ENCODE results near the gene VN1R5. TPM values are rescaled to one million over a fixed set of nuclear protein-coding genes. Genes with fewer than 3 reads are reported as not detected.
A peak's percentile ranks its signal among the peaks of the same experiment; 100 is the strongest.

The VN1R5 gene
- total and polyA plus RNA-seq, 2 of the 4 experiments (the other 2 are of a cell fraction): not detected

DNA sequence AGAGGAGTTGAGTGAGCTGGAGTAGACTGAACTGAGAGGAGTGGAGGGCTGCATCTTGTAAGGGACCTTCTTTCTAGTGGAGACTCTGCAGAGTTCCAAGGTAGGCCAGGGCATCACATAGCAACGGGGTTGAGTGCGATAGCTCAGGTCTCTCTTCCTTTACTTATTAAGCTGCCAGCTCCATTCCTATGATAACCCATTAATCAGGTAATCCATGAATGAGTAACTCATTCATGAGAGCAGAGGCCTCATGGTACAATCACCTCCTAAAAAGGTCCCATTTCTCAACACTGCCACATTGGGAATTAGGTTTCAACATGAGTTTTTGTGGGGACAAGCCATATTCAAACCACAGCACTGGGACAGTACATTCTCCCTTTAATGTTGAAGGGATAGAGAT is 21.3 kb downstream of the VN1R5 start:
- Histone ChIP-seq H2BK5ac (ENCODE audit: low read depth, low read length, poor library complexity, severe bottlenecking) (peak overlapping the region; percentile 58), H3K18ac (ENCODE audit: low read depth, low read length) (no peak overlapping the region), H2AK5ac (ENCODE audit: low read depth, low read length) (no peak overlapping the region), H2BK15ac (ENCODE audit: low read depth, low read length) (no peak overlapping the region), H3K23ac (ENCODE audit: low read depth, low read length) (no peak overlapping the region), H3K56ac (ENCODE audit: extremely low read depth, insufficient read depth, low read length) (no peak overlapping the region), H4K91ac (ENCODE audit: insufficient read depth, low read depth, low read length) (no peak overlapping the region), H3K9me3 (ENCODE audit: control insufficient read depth, insufficient read depth, low read length) (no peaks in the 10 kb centered on the region), H2BK20ac (ENCODE audit: low read depth, low read length) (no peak overlapping the region), H3K79me1 (ENCODE audit: low read depth in 1 of 2, low read length in 2 of 2) (no peaks in the 10 kb centered on the region), H3K36me3 (ENCODE audit: control insufficient read depth, insufficient read depth, low read length) (no peaks in the 10 kb centered on the region), H4K20me1 (ENCODE audit: insufficient read depth, low read length) (no peaks in the 10 kb centered on the region), H3K27me3 (ENCODE audit: control insufficient read depth, insufficient read depth, low read length) (no peaks in the 10 kb centered on the region), H3K27ac (ENCODE audit: insufficient read depth, low read length) (no peak overlapping the region), H4K8ac (ENCODE audit: low read depth in 2 of 2, low read length in 2 of 2) (no peak overlapping the region), H3K4me3 (ENCODE audit: insufficient read depth, low read depth, low read length) (no peak overlapping the region), H3K14ac (replicated peaks; ENCODE audit: low read depth, low read length) (no peak overlapping the region), H4K5ac (ENCODE audit: low read depth, low read length) (no peak overlapping the region), H3K4me1 (ENCODE audit: control insufficient read depth, insufficient read depth, low read length) (no peaks in the 10 kb centered on the region), H3K4me2 (ENCODE audit: low read depth, low read length) (no peak overlapping the region), H3K9me1 (ENCODE audit: insufficient read depth, low read length) (no peaks in the 10 kb centered on the region), H2BK120ac (ENCODE audit: low read depth, low read length) (no peak overlapping the region), H3K9ac (ENCODE audit: low read depth, low read length) (no peak overlapping the region), H3K4ac (ENCODE audit: low read depth, low read length) (no peak overlapping the region), H2AK9ac (replicated peaks; ENCODE audit: low read depth, low read length, poor library complexity) (no peak overlapping the region), H2AFZ (replicated peaks; ENCODE audit: low read length, poor library complexity) (no peak overlapping the region)
- WGBS, 2 experiments (ENCODE audit: extremely low coverage in 2 of 2, insufficient read length in 1 of 2): 83% methylated on average over 2 of the region's 2 CpGs; no CpG with 5 or more reads in 1 of the 2 experiments
- no TSS peak for BruUV-seq (replicated peaks)
- DNase-seq (no peak), ATAC-seq (ENCODE audit: low read depth) (no peak)
- dilution Hi-C loops (cut with HindIII; ENCODE audit: low sequenced_read_pairs, unreplicated experiment): no loop called here
- in situ Hi-C loops (cut with MboI; ENCODE audit: low sequenced_read_pairs): no loop called here
- ChIA-PET CTCF (no interaction called here), POLR2A (ENCODE audit: unreplicated experiment) (no interaction called here)
- intact Hi-C loops (cut with micrococcal nuclease): no loop called here
- TF ChIP-seq FOS (IDR thresholded peaks at IDR 0.05; ENCODE audit: low read depth, low read length) (no peak), CEBPB (IDR thresholded peaks at IDR 0.05; ENCODE audit: low read depth, low read length) (no peak), BHLHE40 (IDR thresholded peaks at IDR 0.05; ENCODE audit: low read depth, low read length) (no peak), MAFK (IDR thresholded peaks at IDR 0.05; ENCODE audit: low read depth, low read length) (no peak), MAZ (IDR thresholded peaks at IDR 0.05; ENCODE audit: borderline replicate concordance, low read depth, low read length) (no peak), CHD1 (IDR thresholded peaks at IDR 0.05; ENCODE audit: low read depth, low read length) (no peak), RFX5 (IDR thresholded peaks at IDR 0.05; ENCODE audit: low read depth, low read length) (no peak), NFE2L2 (IDR thresholded peaks at IDR 0.05; ENCODE audit: low read depth, low read length) (no peak), MXI1 (IDR thresholded peaks at IDR 0.05; ENCODE audit: borderline replicate concordance, low read depth, low read length) (no peak), SMC3 (IDR thresholded peaks at IDR 0.05; ENCODE audit: low read depth, low read length) (no peak), RAD21 (IDR thresholded peaks at IDR 0.05; ENCODE audit: low read length) (no peak), RCOR1 (IDR thresholded peaks at IDR 0.05; ENCODE audit: insufficient replicate concordance, low read length) (no peak), POLR2A (IDR thresholded peaks at IDR 0.05; ENCODE audit: low read depth, low read length) (no peak)
- TF ChIP-seq, protein P1, sequence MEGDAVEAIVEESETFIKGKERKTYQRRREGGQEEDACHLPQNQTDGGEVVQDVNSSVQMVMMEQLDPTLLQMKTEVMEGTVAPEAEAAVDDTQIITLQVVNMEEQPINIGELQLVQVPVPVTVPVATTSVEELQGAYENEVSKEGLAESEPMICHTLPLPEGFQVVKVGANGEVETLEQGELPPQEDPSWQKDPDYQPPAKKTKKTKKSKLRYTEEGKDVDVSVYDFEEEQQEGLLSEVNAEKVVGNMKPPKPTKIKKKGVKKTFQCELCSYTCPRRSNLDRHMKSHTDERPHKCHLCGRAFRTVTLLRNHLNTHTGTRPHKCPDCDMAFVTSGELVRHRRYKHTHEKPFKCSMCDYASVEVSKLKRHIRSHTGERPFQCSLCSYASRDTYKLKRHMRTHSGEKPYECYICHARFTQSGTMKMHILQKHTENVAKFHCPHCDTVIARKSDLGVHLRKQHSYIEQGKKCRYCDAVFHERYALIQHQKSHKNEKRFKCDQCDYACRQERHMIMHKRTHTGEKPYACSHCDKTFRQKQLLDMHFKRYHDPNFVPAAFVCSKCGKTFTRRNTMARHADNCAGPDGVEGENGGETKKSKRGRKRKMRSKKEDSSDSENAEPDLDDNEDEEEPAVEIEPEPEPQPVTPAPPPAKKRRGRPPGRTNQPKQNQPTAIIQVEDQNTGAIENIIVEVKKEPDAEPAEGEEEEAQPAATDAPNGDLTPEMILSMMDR (conservative IDR thresholded peaks at IDR 0.05; ENCODE audit: low read depth, low read length): no peak
- TF ChIP-seq, protein P2, sequence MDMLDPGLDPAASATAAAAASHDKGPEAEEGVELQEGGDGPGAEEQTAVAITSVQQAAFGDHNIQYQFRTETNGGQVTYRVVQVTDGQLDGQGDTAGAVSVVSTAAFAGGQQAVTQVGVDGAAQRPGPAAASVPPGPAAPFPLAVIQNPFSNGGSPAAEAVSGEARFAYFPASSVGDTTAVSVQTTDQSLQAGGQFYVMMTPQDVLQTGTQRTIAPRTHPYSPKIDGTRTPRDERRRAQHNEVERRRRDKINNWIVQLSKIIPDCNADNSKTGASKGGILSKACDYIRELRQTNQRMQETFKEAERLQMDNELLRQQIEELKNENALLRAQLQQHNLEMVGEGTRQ (IDR thresholded peaks at IDR 0.05; ENCODE audit: low read depth, low read length): no peak
- TF ChIP-seq, protein P3, sequence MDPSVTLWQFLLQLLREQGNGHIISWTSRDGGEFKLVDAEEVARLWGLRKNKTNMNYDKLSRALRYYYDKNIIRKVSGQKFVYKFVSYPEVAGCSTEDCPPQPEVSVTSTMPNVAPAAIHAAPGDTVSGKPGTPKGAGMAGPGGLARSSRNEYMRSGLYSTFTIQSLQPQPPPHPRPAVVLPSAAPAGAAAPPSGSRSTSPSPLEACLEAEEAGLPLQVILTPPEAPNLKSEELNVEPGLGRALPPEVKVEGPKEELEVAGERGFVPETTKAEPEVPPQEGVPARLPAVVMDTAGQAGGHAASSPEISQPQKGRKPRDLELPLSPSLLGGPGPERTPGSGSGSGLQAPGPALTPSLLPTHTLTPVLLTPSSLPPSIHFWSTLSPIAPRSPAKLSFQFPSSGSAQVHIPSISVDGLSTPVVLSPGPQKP (IDR thresholded peaks at IDR 0.05; ENCODE audit: borderline replicate concordance, low read depth, low read length): no peak
